Glomerular visceral epithelial cell (primary cell): ENCODE results near the gene NOVA1.
"Not testable (repeated sequence)": the region's sequence is repeated elsewhere in the genome, so short reads cannot be mapped to it uniquely, and the experiment has no call there.

Experiments used
- DNase-seq: peaks from one replicate; pipeline ENCODE4 v3.0.0-alpha.2; 2016; ENCODE audit errors: extremely low spot score

NOVA1 gene

DNA sequence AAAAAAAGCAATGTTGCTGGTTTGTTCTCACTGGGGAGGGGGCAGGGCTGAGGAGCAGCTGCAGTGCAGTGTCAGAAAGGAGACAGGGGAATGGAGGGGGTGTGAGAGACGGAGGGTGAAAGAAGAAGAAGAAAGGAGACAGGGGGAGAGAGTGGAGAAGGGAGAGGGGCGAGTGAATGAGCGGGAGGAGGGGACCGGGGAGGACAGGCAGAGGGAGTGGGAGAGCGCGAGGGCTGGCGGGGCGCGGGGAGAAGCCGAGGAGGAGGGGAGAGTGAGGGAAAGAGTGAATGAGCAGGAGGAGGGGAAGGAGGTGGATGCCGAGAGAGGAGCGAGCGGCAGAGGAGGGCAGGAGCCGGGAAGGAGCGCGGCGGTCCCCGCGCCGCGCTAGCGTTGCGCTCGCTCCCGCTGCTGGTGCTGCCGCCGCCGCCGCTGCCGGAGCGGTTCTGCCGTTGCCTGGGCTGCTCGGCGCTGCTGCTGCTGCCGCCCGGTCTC lies at the start of gene NOVA1:
TSS of gene NOVA1 (minus strand) at position 445 of the 492 bp plus-strand sequence. CDS start 597 bp downstream, outside the sequence.
- DNase-seq, result no peak

DNA sequence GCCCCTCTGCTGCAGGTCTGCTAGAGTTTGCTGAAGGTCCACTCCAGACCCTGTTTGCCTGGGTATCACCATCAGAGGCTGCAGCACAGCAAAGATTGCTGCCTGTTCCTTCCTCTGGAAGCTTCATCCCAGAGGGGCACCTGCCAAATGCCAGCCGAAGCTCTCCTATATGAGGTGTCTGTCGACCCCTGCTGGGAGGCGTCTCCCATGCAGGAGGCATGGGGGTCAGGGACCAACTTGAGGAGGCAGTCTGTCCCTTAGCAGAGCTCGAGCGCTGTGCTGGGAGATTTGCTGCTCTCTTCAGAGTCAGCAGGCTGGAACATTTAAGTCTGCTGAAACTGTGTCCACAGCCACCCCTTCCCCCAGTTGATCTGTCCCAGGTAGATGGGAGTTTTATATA lies 47.2 kb upstream of the NOVA1 start:
- not testable (repeated sequence) for DNase-seq

DNA sequence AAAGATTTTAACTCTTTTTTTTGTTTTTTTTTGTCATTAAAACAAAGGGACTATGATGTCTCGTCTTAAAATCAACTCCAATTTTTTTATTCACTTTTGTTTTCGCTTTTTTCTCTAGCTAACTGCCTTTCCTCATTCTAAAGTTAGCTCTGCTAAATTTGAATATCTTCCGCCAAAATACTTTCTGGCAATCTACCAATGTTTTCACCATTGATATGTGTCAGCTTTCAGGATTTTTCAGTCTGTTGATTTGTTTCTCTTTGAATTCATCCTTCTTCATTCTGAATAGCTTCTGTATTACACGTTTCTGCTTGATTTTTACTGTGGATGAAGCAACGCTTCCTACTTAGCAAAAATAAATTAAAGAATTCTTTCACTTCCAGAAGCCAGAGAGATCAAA lies 38.7 kb upstream of the NOVA1 start:
- no peak for DNase-seq

- not testable (repeated sequence) for DNase-seq
Observed at GRCh38 chr14:26634946-26635345, 37.1 kb upstream of the NOVA1 start.

DNA sequence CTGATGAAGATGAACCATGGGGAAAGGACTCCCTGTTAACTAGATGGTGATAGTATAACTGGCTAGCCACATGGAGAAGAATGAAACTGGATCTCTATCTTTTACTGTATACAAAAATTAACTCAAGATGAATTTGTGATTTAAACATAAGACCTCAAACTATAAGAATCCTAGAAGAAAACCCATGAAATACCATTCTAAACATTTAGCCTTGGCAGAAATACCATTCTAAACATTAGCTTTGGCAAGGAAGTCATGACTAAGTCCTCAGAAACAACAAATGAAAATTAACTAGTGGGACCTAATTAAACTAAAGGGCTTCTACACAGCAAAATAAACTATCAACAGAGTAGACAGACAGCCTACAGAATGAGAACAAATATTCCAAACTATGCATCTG lies 28.4 kb upstream of the NOVA1 start:
- DNase-seq, result no peak

- DNase-seq, result no peak
Observed at GRCh38 chr14:26622611-26623010, 24.8 kb upstream of the NOVA1 start.

GRCh38 chr14:26621807-26622560 lies 24.2 kb upstream of the NOVA1 start:
- no peak for DNase-seq

DNA sequence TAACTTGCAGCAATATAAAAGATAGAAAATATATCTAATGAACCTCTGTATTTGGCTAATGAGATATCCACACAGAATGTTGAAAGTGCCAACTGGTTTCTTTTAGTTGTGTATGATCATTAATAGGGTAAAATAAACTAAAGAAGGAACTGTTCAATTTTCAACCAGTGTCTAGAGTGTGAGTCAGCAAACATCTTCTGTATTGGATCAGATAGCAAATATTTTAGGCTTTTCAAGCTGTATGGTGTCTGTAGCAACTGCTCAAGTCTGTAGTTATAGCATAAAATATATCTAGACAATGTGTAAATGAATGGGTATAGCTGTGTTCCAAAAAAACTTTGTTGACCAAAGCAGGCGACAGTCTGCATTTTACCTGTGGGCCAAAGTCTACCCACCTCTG lies 23.5 kb upstream of the NOVA1 start:
- DNase-seq, result no peak

- DNase-seq, result no peak
Observed at GRCh38 chr14:26611259-26611658, 13.4 kb upstream of the NOVA1 start.

DNA sequence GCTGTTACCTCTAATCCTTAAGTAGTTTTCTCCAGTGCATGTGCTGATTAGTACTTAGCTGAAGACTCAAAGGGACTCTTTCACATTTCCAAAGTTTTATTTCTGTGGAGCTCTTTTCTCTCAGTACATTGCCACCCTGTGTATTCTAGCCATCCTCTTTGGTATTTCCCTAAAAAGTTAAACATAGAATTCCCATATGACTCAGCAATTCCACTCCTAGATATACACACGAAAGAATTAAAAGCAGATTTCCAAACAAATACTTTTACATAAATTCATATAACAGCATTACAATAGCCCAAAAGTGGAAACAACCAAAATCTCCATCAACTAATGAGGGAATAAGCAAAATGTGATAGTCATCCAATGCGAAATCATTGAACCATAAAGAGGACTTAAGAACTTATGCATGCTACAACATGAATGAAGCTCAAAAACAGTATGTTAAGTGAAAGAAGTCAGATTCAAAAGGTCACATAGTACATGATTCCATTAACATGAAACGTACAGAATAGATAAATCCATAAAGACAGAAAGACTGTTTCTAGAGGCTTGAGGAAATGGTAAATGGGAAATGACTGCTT lies 9.0 kb upstream of the NOVA1 start:
- DNase-seq, result no peak

DNA sequence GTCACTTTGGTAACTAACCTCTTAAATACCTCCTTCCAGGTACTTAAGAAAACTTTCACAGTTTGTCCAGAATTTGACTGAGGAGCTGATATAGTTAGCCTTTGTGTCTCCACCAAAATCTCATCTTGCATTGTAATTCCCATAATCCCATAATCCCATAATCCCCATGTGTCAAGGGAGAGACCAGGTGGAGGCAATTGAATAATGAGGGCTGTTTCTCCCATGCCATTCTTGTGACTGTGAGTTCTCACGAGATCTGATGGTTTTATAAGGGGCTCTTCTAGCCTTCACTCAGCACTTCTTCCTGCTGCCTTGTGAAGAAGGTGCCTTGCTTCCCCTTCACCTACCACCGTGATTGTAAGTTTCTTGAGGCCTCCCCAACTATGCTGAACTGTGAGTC lies 7.8 kb upstream of the NOVA1 start:
- no peak for DNase-seq

DNA sequence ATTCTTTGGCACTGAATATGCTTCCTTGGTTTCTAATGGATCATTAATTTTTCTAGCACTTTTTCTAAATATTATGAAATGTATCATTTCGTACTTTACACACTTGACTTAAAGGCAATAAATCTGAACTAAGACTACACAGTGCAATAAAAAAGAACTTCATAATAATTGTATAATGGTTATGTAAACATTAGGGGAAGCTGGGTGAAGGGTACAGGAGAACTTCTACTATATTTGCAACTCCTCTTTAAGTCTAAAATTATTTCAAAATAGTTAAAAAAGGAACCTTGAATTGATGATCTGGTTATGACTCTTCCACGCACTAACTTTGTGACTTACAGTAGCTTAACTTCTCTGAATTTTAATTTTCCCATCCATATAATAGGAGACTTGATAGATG lies 5.1 kb upstream of the NOVA1 start:
- no peak for DNase-seq

DNA sequence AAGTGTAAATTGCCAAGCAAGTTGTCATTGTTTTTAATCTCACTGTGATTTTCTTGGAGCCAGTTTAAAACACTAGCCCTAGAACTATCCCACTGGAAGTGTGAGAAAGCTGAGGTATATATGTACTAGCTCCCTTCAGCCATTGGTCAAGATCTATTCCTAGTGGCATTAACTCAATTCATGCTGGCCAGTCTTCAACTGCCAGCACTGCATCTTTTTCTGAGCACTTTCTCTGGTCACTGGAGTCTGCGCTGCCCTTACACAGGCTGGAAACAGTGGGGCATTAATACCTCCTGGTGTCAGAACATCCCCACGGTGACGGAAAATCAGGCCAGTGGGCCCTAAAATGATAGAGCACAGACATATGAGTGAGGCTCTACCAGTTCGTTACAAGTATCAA lies 4.0 kb upstream of the NOVA1 start:
- no peak for DNase-seq

DNA sequence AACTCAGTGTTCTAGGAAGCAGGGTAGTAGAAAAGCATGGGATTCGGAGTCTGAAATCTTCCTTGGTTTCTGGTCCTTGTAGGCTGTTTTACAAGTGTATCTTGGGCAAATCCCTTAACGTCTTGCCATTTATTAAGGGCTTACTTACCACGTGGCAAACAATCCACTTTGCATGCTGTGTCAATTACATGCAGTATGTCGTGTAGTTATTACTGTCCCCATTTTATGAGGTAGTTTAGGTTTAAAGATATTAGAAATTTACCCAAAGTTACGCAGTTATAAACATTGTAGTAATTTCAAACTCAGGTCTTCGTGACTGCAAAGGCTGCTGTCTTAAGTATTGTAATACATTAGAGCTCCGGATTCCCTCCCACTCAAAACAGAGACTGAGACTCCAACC lies 1.5 kb upstream of the NOVA1 start:
- DNase-seq, result no peak

GRCh38 chr14:26598672-26599131 lies 869 bp upstream of the NOVA1 start:
- no peak for DNase-seq

- DNase-seq, result peak; percentile 85
Observed at GRCh38 chr14:26598081-26598671, 343 bp upstream of the NOVA1 start.

DNA sequence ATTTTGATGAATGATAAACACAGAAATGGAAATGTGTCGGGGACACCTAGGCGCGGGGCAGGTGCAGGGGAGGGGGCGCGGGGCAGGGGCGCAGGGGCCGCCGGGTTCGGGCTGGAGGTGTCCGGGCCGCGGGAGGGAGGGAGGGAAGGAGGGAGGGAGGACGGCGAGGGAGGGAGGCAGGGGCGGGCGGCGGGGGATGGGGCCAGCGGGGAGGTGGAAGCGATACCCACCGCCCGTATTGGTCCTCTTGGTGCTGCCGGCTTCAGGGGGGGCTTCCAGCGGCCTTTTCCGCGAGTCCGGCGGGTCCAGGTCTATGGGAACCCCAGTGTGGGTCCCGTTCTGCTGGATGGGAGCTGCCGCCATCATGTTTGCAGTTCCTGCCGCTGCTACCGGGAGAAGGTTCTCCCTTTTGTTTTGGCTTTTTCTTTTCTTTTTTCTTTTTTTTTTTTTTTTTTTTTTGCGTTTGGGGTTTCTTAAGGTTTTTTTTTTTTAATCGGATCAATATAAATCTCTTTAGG lies 703 bp downstream of the NOVA1 start:
- peak; percentile 1 for DNase-seq

DNA sequence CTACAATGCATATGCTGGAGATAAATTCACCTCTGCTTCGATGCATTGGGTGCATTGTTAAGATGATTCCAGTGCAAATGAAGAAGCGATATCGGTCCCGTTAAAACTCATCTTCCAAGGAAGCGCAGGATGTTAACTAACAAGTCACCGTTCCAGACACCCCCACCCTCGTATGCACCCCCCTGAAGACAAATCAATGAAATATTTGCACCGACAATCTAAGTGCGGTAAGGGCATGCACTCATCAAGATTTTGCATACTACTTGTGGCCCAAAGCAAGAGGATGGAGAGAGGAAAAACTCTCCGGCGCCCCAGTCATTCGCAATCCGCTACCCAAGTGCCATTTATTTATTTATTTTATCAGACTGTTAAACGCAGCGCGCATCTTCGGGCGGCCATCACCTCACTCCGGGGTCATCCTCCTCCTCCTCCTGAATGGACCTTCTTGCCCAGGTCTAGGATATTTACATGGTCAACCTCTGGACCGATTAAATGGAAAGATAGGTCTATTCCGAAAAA lies 1.2 kb downstream of the NOVA1 start:
- DNase-seq, result peak; percentile 4

DNA sequence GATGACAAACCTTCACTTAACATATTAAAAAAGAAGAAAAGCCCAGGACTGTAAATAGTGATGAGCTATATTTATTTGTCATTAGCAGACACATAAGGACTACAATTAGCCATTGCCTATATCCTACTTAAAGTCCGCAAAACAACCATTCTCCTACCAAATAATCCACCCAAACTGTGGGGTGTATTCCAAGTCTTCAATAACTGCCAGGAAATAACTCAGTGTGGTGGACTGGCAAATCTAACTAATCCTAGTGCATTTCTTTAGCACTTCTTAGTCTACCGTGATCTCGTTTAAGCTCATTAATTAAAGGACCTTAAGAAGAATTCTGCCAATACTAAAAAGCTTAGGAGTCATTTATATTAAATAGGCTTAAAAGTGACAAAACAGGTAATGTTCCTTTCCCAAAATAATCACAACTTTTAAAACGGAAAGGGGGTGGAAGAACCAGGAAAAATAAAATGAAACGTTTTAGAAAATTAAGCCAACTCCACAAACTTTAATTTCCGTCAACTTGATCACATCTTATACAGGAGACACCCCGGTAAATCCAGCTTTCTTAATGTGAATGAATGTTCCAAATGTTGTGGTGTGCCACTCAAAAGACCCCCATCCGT lies 1.8 kb downstream of the NOVA1 start:
- DNase-seq, result no peak

DNA sequence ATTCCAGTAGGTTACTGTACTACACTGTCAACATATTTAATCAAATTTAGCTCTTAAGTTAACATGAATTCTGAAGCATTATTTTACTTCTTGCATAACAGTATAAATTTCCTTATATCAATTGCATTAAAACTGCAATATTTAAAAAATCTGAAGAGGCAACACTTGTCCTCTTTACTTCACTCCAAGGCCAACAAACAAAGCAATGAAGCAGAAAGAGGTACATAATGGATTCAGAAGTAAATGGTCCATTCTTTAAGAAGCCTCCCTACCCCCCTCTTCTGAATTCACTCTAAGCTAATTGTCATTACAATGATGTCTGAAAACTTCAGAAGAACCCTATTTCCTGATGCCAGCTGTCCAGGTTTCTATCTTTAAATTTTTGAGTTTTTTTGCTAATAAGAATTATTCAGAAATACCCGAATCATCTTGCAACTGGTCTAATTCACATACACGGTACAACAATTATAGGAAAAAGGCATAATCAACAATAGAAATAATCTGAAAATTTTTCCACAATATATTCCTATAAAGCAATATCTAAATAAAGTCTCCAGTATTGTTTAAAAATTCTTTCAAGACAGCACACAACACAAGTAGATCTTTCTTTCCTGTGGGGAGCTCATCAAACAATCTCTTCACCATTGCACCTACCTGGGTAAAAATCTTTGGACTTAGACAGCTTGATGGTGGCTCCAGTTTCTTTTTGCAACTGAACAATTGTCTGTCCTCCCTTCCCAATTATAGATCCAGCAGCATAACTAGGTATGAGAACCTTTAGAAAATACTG lies 2.9 kb downstream of the NOVA1 start:
- DNase-seq, result no peak

GRCh38 chr14:26594148-26594547 lies 3.7 kb downstream of the NOVA1 start:
- DNase-seq, result no peak
